K562 (cell line): ENCODE data around the gene NR0B2. TPM values are rescaled to one million over a fixed set of nuclear protein-coding genes. Genes with fewer than 3 reads are reported as not detected.

Experiments used
- ATAC-seq: fragments of 200-7000 bp; cut with Tn5 transposase; 3 replicates; pipeline ENCODE4 v1.9.1; 2020; ENCODE audit warnings: moderate library complexity
- BruUV-seq: library from RNA; stranded (reverse); fragments of 400-500 nt; replicated peaks from 2 replicates; lab custom pipeline; 2021; lab: Mats Ljungman, UMichigan
- CTCF ChIA-PET: fragments of 300-600 bp; formaldehyde crosslinking; extraction: SDS; loops from one replicate; lab custom pipeline; 2021; ENCODE audit warnings: low intra/inter-chr PET ratio; lab: Yijun Ruan, JAX
- POLR2A ChIA-PET: fragments of 300-600, 350-650 bp; sonication (Branson Sonifier 250); formaldehyde crosslinking; extraction: SDS; loops from one replicate; lab custom pipeline; 2021; ENCODE audit warnings: antibody characterized with exemption, inconsistent platforms; lab: Yijun Ruan, JAX
- DNase-seq, 4 experiments: peaks; one replicate each; pipeline versions ENCODE4 v3.0.0 to v3.0.0-alpha.2; 2011 to 2018; ENCODE audit warnings: low spot score in 3 of 4, mixed read lengths in 3 of 4; ENCODE audit errors: extremely low read depth in 1 of 4
- FAIRE-seq: peaks from 2 replicates; lab custom pipeline; 2011; peaks lifted over from hg19 to GRCh38; lab: Jason Lieb, UNC
- H2AFZ ChIP-seq: 2 replicates; pipeline ENCODE4 v1.6.0; 2011; ENCODE audit warnings: low read depth, low read length, control low read depth, inconsistent platforms
- H3K27ac ChIP-seq: fragments of 200-600 bp; 3 replicates; pipeline ENCODE4 v1.8.0; 2011; ENCODE audit warnings: low read depth, mild to moderate bottlenecking, control low read depth, inconsistent platforms, low read length, moderate library complexity, mixed read lengths; ENCODE audit errors: extremely low read depth
- H3K27me3 ChIP-seq, 2 experiments: fragments of 300-600 bp in 1 of 2; 2 replicates in 1 of 2; 3 replicates in 1 of 2; pipeline versions ENCODE4 v1.6.0 to v1.8.0; 2011; ENCODE audit warnings: inconsistent platforms in 2 of 2, low read length in 2 of 2, mild to moderate bottlenecking in 1 of 2, mixed read lengths in 1 of 2, moderate library complexity in 1 of 2; ENCODE audit not compliant: control insufficient read depth in 2 of 2, insufficient read depth in 2 of 2
- H3K36me3 ChIP-seq: fragments of 300-600 bp; 3 replicates; pipeline ENCODE4 v1.8.0; 2011; ENCODE audit warnings: mild to moderate bottlenecking, low read length, inconsistent platforms; ENCODE audit not compliant: control insufficient read depth, insufficient read depth
- H3K4me1 ChIP-seq, 2 experiments: fragments of 200-600 bp in 1 of 2; replicated peaks in 1 of 2; 2 replicates in 1 of 2; 3 replicates in 1 of 2; pipeline versions ENCODE4 v1.5.1 to v1.8.0; 2011; ENCODE audit warnings: inconsistent platforms in 2 of 2, low read length in 2 of 2, mild to moderate bottlenecking in 1 of 2, mixed read lengths in 1 of 2, moderate library complexity in 1 of 2; ENCODE audit not compliant: control insufficient read depth in 2 of 2, insufficient read depth in 2 of 2
- H3K4me2 ChIP-seq: 2 replicates; pipeline ENCODE4 v1.6.1; 2011; ENCODE audit warnings: low read length, control low read depth, inconsistent platforms, mixed read lengths; ENCODE audit not compliant: insufficient read depth
- H3K4me3 ChIP-seq: fragments of 200-600 bp; sonication (generic), shearing (Covaris generic); 2 replicates; pipeline ENCODE4 v1.5.1; 2016; ENCODE audit warnings: control low read depth, inconsistent platforms
- H3K79me2 ChIP-seq: fragments of 200-600 bp; 3 replicates; pipeline ENCODE4 v1.8.0; 2011; ENCODE audit warnings: low read length, inconsistent platforms; ENCODE audit not compliant: control insufficient read depth, insufficient read depth
- H3K9ac ChIP-seq, 2 experiments: 2 replicates each; pipeline versions ENCODE4 v1.6.0 to v1.6.1; 2011; ENCODE audit warnings: low read depth in 2 of 2, low read length in 2 of 2, control low read depth in 1 of 2, inconsistent platforms in 1 of 2, mild to moderate bottlenecking in 1 of 2, mixed read lengths in 1 of 2; ENCODE audit not compliant: insufficient read depth in 1 of 2
- H3K9me1 ChIP-seq: one replicate; pipeline ENCODE4 v1.6.0; 2011; ENCODE audit warnings: inconsistent platforms, mild to moderate bottlenecking, low read length, moderate library complexity; ENCODE audit not compliant: control insufficient read depth, insufficient read depth
- H3K9me3 ChIP-seq: replicated peaks from 2 replicates; pipeline ENCODE4 v1.5.1; 2011; ENCODE audit warnings: low read depth, low read length, inconsistent platforms; ENCODE audit not compliant: control insufficient read depth, insufficient read depth
- H4K20me1 ChIP-seq: replicated peaks from 2 replicates; pipeline ENCODE4 v1.6.1; 2011; ENCODE audit warnings: low read length, inconsistent platforms, mixed read lengths; ENCODE audit not compliant: control insufficient read depth, insufficient read depth
- CREM ChIP-seq: IDR thresholded peaks from 2 replicates; pipeline ENCODE4 v1.6.1; 2014; ENCODE audit warnings: antibody characterized with exemption, low read depth
- HDAC2 ChIP-seq: fragments of 450-650 bp; IDR thresholded peaks from 2 replicates; pipeline ENCODE4 v1.6.1; 2016; ENCODE audit warnings: mild to moderate bottlenecking
- HSF4 ChIP-seq: fragments of 250-450 bp; sonication (Bioruptor Pico); IDR thresholded peaks from 2 replicates; pipeline ENCODE4 v2.1.2; 2022; ENCODE audit warnings: mild to moderate bottlenecking, moderate library complexity, borderline replicate concordance
- JUN ChIP-seq, 2 experiments: sonication (generic) in 1 of 2; formaldehyde crosslinking in 1 of 2; IDR thresholded peaks; 2 replicates each; pipeline versions ENCODE4 v1.6.1 to v1.8.0; 2012 to 2022; ENCODE audit warnings: borderline replicate concordance in 2 of 2, mild to moderate bottlenecking in 2 of 2, improper control_type of control experiment in 1 of 2, low read depth in 1 of 2, low read length in 1 of 2, missing genetic modification reagents in 1 of 2
- MAFK ChIP-seq: IDR thresholded peaks from 2 replicates; pipeline ENCODE4 v1.6.1; 2011; ENCODE audit warnings: low read length, improper control_type of control experiment
- TFAM ChIP-seq: fragments of 250-450 bp; sonication (Bioruptor Pico); conservative IDR thresholded peaks from 2 replicates; pipeline ENCODE4 v1.5.0; 2021; ENCODE audit warnings: mild to moderate bottlenecking, moderate library complexity
- ZNF76 ChIP-seq: fragments of 250-450 bp; sonication (Bioruptor Pico); IDR thresholded peaks from 2 replicates; pipeline ENCODE4 v1.4.0; 2020; ENCODE audit warnings: mild to moderate bottlenecking, moderate library complexity, borderline replicate concordance
- WGBS: fragments of 100-300 bp; shearing (Covaris generic); methylation state at CpG from one replicate; pipeline ENCODE4 v1.1.6; 2016; ENCODE audit warnings: low coverage, mixed read lengths; ENCODE audit not compliant: insufficient coverage; ENCODE audit errors: missing lambda C conversion rate; 5-methylcytosine and 5-hydroxymethylcytosine counted together
- in situ Hi-C: fragments of 300-500 bp; cut with MboI; formaldehyde crosslinking; loops from 4 replicates; pipeline ENCODE4 v1.15.0; 2018; ENCODE audit warnings: inconsistent platforms, mixed read lengths
- intact Hi-C: fragments of 100-400 bp; cut with micrococcal nuclease; formaldehyde crosslinking; loops from 2 replicates; pipeline ENCODE4 v1.14.2; 2022
- polyA plus RNA-seq, 8 experiments: library from polyadenylated mRNA; depleted of rRNA in 4 of 8; stranded (reverse) in 5 of 8; unstranded in 3 of 8; fragments of >200 nt; fragmentation: Nextera tagmentation in 2 of 8; fragmentation: Illumina TruSeq in 1 of 8; extraction: Ambion mirVana in 2 of 8; extraction: Trizol in 1 of 8; gene quantifications; 2 replicates each; pipeline versions ENCODE4 v1.2.1 to v1.2.3, GENCODE V29; 2011 to 2014; ENCODE audit warnings: inconsistent platforms in 1 of 8, missing spikeins in 1 of 8
- total RNA-seq, 7 experiments: library from RNA; depleted of rRNA in 6 of 7; stranded (reverse); fragments of >200 nt in 6 of 7; fragmentation: Illumina TruSeq in 2 of 7; extraction: Trizol in 2 of 7; gene quantifications; 2 replicates each; pipeline versions ENCODE4 v1.2.1 to v1.2.3, GENCODE V29; 2011 to 2021; ENCODE audit warnings: low replicate concordance in 1 of 7
- TF ChIP-seq, protein P1 (sequence below): IDR thresholded peaks from 2 replicates; pipeline ENCODE4 v1.6.1; 2011; ENCODE audit warnings: borderline replicate concordance, low read depth, mild to moderate bottlenecking, moderate library complexity, low read length; ENCODE audit not compliant: insufficient read depth, poor library complexity, severe bottlenecking
- TF ChIP-seq, protein P2 (sequence below): sonication (generic); IDR thresholded peaks from 2 replicates; pipeline ENCODE4 v1.6.1; 2016
- TF ChIP-seq, protein P3 (sequence below): fragments of 250-450 bp; sonication (Bioruptor Pico); IDR thresholded peaks from 2 replicates; pipeline ENCODE4 v1.8.0; 2021; ENCODE audit warnings: moderate library complexity, mild to moderate bottlenecking, inconsistent platforms
- TF ChIP-seq, protein P4 (sequence below): fragments of 250-450 bp; sonication (Bioruptor Pico); IDR thresholded peaks from 2 replicates; pipeline ENCODE4 v1.4.0; 2020; ENCODE audit warnings: mild to moderate bottlenecking, moderate library complexity

Gene NR0B2
- total and polyA plus RNA-seq, 9 of the 15 experiments (the other 6 are each of a cell fraction or from before 2014, with no cell fraction given), result not detected

DNA sequence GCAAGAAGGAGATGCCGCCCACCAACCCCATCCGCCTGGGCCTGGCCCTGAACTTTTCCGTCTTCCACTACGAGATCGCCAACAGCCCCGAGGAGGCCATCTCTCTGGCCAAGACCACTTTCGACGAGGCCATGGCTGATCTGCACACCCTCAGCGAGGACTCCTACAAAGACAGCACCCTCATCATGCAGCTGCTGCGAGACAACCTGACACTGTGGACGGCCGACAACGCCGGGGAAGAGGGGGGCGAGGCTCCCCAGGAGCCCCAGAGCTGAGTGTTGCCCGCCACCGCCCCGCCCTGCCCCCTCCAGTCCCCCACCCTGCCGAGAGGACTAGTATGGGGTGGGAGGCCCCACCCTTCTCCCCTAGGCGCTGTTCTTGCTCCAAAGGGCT is 50.1 kb downstream of the NR0B2 start (continued):
- TF ChIP-seq TFAM (CRISPR knock-in tag), result no peak
- TF ChIP-seq HSF4 (CRISPR knock-in tag), result no peak
- TF ChIP-seq, protein P1, sequence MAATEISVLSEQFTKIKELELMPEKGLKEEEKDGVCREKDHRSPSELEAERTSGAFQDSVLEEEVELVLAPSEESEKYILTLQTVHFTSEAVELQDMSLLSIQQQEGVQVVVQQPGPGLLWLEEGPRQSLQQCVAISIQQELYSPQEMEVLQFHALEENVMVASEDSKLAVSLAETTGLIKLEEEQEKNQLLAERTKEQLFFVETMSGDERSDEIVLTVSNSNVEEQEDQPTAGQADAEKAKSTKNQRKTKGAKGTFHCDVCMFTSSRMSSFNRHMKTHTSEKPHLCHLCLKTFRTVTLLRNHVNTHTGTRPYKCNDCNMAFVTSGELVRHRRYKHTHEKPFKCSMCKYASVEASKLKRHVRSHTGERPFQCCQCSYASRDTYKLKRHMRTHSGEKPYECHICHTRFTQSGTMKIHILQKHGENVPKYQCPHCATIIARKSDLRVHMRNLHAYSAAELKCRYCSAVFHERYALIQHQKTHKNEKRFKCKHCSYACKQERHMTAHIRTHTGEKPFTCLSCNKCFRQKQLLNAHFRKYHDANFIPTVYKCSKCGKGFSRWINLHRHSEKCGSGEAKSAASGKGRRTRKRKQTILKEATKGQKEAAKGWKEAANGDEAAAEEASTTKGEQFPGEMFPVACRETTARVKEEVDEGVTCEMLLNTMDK, result no peak
- TF ChIP-seq ZNF76 (CRISPR knock-in tag), result no peak
- TF ChIP-seq, all 486 proteins: peak for 0

DNA sequence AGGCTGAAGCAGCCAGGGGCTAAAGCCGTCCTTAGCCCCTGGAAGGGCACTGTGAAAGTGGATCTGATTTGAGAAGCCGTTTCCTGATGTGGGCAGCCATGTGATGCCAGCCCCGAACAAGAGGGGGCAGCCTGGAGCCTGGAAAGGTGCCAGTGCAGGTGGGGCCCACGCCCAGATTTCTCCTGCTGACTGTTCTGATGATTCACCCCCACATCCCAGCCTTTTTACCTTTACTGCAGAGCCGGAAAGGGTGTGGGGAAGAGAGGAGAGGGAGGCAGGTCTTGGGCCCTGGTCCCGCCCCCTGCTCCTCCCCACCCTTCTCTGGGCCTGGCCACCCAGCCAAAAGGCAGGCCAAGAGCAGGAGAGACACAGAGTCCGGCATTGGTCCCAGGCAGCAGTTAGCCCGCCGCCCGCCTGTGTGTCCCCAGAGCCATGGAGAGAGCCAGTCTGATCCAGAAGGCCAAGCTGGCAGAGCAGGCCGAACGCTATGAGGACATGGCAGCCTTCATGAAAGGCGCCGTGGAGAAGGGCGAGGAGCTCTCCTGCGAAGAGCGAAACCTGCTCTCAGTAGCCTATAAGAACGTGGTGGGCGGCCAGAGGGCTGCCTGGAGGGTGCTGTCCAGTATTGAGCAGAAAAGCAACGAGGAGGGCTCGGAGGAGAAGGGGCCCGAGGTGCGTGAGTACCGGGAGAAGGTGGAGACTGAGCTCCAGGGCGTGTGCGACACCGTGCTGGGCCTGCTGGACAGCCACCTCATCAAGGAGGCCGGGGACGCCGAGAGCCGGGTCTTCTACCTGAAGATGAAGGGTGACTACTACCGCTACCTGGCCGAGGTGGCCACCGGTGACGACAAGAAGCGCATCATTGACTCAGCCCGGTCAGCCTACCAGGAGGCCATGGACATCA is 50.7 kb downstream of the NR0B2 start, which contains the start of gene SFN:
SFN (plus strand) TSS at position 369 of the 904 bp plus-strand sequence; CDS start at position 433, 64 bp downstream.
- H3K9ac ChIP-seq, result peak within 1 kb of the TSS in 1 of 2 experiments; percentile 98; a peak in 2 of 4 replicates
- WGBS, result 64% methylated on average over 36 of the region's 37 CpGs
- peak; percentile 67 for ATAC-seq
- TF ChIP-seq CREM (peak; percentile 53), JUN (IDR thresholded peaks at IDR 0.05; ENCODE audit: borderline replicate concordance, low read depth, low read length) (peak; percentile 83), JUN (CRISPR knock-in tag; IDR thresholded peaks at IDR 0.05; ENCODE audit: borderline replicate concordance) (no peak), MAFK (no peak), HDAC2 (peak; percentile 54; the same call in 1 of the 2 replicates)
- TF ChIP-seq, protein P2, sequence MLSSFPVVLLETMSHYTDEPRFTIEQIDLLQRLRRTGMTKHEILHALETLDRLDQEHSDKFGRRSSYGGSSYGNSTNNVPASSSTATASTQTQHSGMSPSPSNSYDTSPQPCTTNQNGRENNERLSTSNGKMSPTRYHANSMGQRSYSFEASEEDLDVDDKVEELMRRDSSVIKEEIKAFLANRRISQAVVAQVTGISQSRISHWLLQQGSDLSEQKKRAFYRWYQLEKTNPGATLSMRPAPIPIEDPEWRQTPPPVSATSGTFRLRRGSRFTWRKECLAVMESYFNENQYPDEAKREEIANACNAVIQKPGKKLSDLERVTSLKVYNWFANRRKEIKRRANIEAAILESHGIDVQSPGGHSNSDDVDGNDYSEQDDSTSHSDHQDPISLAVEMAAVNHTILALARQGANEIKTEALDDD, result no peak
- TF ChIP-seq, protein P3, sequence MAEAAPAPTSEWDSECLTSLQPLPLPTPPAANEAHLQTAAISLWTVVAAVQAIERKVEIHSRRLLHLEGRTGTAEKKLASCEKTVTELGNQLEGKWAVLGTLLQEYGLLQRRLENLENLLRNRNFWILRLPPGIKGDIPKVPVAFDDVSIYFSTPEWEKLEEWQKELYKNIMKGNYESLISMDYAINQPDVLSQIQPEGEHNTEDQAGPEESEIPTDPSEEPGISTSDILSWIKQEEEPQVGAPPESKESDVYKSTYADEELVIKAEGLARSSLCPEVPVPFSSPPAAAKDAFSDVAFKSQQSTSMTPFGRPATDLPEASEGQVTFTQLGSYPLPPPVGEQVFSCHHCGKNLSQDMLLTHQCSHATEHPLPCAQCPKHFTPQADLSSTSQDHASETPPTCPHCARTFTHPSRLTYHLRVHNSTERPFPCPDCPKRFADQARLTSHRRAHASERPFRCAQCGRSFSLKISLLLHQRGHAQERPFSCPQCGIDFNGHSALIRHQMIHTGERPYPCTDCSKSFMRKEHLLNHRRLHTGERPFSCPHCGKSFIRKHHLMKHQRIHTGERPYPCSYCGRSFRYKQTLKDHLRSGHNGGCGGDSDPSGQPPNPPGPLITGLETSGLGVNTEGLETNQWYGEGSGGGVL, result no peak
- TF ChIP-seq, protein P4, sequence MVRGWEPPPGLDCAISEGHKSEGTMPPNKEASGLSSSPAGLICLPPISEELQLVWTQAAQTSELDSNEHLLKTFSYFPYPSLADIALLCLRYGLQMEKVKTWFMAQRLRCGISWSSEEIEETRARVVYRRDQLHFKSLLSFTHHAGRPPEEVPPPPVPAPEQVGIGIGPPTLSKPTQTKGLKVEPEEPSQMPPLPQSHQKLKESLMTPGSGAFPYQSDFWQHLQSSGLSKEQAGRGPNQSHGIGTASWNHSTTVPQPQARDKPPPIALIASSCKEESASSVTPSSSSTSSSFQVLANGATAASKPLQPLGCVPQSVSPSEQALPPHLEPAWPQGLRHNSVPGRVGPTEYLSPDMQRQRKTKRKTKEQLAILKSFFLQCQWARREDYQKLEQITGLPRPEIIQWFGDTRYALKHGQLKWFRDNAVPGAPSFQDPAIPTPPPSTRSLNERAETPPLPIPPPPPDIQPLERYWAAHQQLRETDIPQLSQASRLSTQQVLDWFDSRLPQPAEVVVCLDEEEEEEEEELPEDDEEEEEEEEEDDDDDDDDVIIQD (CRISPR knock-in tag), result no peak

More for the DNA sequence above, 50.7 kb downstream of the NR0B2 start, which contains the start of gene SFN:
- Histone ChIP-seq H3K9me3 (no peaks in the 10 kb centered on the region), H3K27ac (peak within 1 kb of the TSS; percentile 9; the same call in 1 of the 3 replicates), H3K9me1 (no peaks in the 10 kb centered on the region), H2AFZ (peak within 1 kb of the TSS; percentile 50), H3K4me2 (peak within 1 kb of the TSS; percentile 98), H3K4me3 (no peak within 1 kb of the TSS), H3K79me2 (no peaks in the 10 kb centered on the region), H3K27me3 (no peaks in the 10 kb centered on the region), H3K4me1 (peaks cover 21 to 36% of the 10 kb centered on the region in 2 experiments), H4K20me1 (no peaks in the 10 kb centered on the region), H3K36me3 (no peaks in the 10 kb centered on the region)
- in situ Hi-C loops, result no loop called here
- intact Hi-C loops, result loop anchor here (10.0 kb wide), 1 partner anchor 168 kb away; the partner anchor contains the start of gene ARID1A
- FAIRE-seq (peak; percentile 67), DNase-seq (peak; percentile 86 to 96 (median 92))
- BruUV-seq, result no TSS peak
- ChIA-PET CTCF (interaction anchor here (1.7 kb wide), 1 partner anchor 15 kb away, joined by 7 read pairs; no protein-coding TSS in a partner anchor), POLR2A (interaction anchor here (0.5 to 0.9 kb wide), 8 partner anchors 8 to 392 kb away, joined by 3 to 4 read pairs (median 4); partner anchors contain the start of gene GPN2)
